Measurements from ENCODE around the gene FRMD3.

- no peak for TF ChIP-seq EGR1 (IDR thresholded peaks at IDR 0.05)
- TF ChIP-seq TEAD4 (IDR thresholded peaks at IDR 0.05) = no peak
- no peak for TF ChIP-seq YY1 (IDR thresholded peaks at IDR 0.05; ENCODE audit: low read depth)
- TF ChIP-seq CREB1 (IDR thresholded peaks at IDR 0.05; ENCODE audit: low read depth) = no peak
- TF ChIP-seq, protein P1, sequence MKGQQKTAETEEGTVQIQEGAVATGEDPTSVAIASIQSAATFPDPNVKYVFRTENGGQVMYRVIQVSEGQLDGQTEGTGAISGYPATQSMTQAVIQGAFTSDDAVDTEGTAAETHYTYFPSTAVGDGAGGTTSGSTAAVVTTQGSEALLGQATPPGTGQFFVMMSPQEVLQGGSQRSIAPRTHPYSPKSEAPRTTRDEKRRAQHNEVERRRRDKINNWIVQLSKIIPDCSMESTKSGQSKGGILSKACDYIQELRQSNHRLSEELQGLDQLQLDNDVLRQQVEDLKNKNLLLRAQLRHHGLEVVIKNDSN (IDR thresholded peaks at IDR 0.05) = no peak
Observed at GRCh38 chr9:83304686-83305085, 233.5 kb downstream of the FRMD3 start.
